BE2C (cell line): Measurements from ENCODE around the gene C1orf105.

Experiments used
- DNase-seq: peaks from one replicate; pipeline ENCODE4 v3.0.0-alpha.2; 2020
- H3K27me3 ChIP-seq: fragments of 250-450 bp; sonication (Bioruptor Pico); 2 replicates; pipeline ENCODE4 v1.5.1; 2020; ENCODE audit warnings: mild to moderate bottlenecking
- H3K36me3 ChIP-seq: fragments of 250-450 bp; sonication (Bioruptor Pico); 2 replicates; pipeline ENCODE4 v1.5.1; 2020; ENCODE audit warnings: mild to moderate bottlenecking
- H3K4me1 ChIP-seq: fragments of 250-450 bp; sonication (Bioruptor Pico); 2 replicates; pipeline ENCODE4 v1.5.1; 2020
- H3K4me3 ChIP-seq: 2 replicates; pipeline ENCODE4 v1.5.1; 2011; ENCODE audit warnings: low read depth, low read length
- H3K9me3 ChIP-seq: fragments of 250-450 bp; sonication (Bioruptor Pico); 2 replicates; pipeline ENCODE4 v1.5.1; 2020
- TF ChIP-seq, protein P1 (sequence below): IDR thresholded peaks from 2 replicates; pipeline ENCODE4 v1.5.1; 2012; ENCODE audit warnings: mild to moderate bottlenecking, low read depth, low read length

C1orf105 gene

DNA sequence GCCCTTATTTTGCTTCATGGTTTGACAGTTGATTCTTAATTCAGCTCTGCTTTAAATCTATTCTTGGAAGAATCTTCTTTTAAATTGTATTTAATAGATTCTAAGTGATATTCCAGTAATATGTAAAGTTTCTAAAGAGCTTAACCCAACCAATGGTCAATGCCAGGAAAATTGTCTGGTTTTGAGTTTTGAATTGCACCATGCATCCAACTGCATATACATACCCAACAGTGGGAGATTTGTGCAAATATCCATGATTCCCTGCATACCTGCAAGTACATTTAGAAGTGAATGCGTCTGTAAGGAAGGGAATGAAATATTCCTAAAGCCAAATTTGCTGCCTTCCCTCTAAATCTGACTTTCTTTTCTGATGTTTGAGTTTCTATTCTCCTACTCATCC, 35.8 kb upstream of the C1orf105 start:
- H3K27me3 ChIP-seq, result no peaks in the 10 kb centered on the region
- H3K4me3 ChIP-seq, result no peak overlapping the region
- no peaks in the 10 kb centered on the region for H3K9me3 ChIP-seq
- no peak for DNase-seq
- TF ChIP-seq, protein P1, sequence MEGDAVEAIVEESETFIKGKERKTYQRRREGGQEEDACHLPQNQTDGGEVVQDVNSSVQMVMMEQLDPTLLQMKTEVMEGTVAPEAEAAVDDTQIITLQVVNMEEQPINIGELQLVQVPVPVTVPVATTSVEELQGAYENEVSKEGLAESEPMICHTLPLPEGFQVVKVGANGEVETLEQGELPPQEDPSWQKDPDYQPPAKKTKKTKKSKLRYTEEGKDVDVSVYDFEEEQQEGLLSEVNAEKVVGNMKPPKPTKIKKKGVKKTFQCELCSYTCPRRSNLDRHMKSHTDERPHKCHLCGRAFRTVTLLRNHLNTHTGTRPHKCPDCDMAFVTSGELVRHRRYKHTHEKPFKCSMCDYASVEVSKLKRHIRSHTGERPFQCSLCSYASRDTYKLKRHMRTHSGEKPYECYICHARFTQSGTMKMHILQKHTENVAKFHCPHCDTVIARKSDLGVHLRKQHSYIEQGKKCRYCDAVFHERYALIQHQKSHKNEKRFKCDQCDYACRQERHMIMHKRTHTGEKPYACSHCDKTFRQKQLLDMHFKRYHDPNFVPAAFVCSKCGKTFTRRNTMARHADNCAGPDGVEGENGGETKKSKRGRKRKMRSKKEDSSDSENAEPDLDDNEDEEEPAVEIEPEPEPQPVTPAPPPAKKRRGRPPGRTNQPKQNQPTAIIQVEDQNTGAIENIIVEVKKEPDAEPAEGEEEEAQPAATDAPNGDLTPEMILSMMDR, result no peak
- H3K36me3 ChIP-seq, result no peaks in the 10 kb centered on the region
- no peaks in the 10 kb centered on the region; the same call in 1 of the 2 replicates for H3K4me1 ChIP-seq

DNA sequence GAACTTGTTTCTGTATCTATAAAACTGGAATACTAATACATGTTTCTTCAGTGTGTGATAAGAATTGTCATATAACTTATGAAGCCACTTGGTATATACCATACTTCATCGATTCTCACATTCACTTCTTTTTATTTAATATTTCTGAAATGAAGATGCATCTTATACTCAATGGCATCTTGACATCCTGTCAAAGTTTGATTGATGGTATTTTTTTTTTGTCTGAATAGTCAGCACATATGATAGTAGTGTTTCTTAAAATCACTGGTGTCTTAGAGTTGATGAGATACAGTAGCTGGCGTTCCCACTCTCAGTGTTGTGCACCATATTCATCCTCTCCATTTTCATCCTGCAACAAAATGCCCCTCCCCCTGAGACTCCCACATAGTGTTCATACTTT, 34.4 kb upstream of the C1orf105 start:
- Histone ChIP-seq H3K4me1 (no peaks in the 10 kb centered on the region), H3K9me3 (no peaks in the 10 kb centered on the region), H3K36me3 (no peaks in the 10 kb centered on the region), H3K27me3 (no peaks in the 10 kb centered on the region), H3K4me3 (no peak overlapping the region)
- no peak for DNase-seq
- TF ChIP-seq, protein P1, result no peak

DNA sequence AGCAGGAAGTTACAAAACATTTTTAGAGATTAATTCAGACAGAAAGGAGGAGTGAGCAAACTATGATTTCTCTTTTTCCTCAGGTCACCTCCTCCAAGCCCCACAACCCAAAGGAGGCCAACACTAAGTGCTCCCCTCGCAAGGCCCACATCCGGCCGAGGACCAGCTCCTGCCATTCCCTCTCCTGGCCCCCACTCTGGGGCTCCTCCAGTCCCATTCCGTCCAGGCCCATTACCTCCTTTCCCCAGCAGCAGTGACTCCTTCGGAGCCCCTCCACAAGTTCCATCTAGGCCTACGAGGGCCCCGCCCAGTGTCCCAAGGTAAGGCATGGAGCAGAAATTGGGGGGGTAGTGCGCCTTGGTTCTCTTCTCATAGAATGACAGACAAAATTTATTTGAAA, 32.0 kb upstream of the C1orf105 start:
- Histone ChIP-seq H3K9me3 (no peaks in the 10 kb centered on the region), H3K36me3 (no peaks in the 10 kb centered on the region), H3K4me3 (no peak overlapping the region), H3K4me1 (no peaks in the 10 kb centered on the region), H3K27me3 (no peaks in the 10 kb centered on the region)
- DNase-seq, result no peak
- TF ChIP-seq, protein P1, result no peak

DNA sequence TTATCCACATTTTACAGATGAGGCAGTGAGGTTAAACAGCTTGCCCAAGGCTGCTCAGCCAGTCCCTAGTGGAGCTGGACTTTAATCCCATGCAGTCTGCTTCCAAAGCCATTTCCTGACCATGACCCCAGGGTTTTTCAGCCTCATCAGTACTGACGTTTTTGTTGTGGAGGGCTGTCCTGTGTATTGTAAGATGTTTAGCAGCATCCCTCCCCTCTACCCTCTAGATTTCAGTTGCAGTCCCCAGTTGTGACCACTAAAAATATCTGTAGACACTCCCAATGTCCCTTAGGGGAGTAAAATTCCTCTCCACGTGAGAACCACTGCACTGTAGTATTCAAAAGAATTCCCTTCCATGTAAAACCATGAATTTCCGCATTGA, 30.2 kb upstream of the C1orf105 start:
- H3K36me3 ChIP-seq, result no peaks in the 10 kb centered on the region
- no peak overlapping the region for H3K4me3 ChIP-seq
- no peak for DNase-seq

DNA sequence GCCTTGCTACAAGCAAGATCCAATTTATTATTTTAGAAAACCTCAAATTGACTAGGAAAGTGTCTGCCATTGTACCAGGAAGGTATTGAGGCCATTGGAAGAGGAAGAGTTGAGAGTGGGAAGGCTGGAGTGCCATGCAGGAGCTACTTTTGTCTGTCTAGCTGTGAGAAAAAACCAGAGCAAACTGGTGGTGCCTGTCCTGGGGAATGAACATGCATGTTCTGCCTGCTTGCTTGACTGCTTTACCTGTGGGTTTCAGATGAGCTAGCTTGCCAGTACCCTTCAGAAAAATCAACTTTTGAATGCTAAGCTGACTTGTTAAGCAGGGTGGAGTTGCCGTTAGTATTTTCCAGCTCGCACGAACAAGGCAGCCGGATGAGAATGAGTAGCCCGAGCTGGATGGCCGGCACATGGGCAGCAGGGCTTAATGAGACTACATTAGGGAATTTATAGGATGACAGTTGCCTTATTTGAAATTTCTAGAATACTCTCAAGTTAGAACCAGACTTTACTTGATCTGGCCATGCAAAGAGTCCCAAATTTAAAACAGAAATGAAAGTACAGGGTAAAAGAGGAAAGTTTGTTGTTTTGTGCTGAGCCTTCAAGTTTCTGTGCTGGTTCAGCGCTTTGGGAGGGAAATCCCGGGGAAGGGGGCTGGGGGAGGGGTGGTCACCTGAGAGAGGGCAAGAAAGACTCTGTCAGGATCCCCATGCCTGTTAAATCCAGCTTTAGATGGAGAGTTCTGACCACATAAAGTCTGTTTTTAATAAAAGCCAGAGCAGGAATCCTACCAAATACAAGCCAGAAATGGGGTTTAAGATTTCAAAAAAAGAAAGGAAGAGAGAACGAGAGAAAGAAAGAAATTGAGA, 29.6 kb upstream of the C1orf105 start:
- Histone ChIP-seq H3K4me3 (no peak overlapping the region), H3K36me3 (no peaks in the 10 kb centered on the region), H3K4me1 (no peaks in the 10 kb centered on the region), H3K9me3 (no peaks in the 10 kb centered on the region), H3K27me3 (no peaks in the 10 kb centered on the region)
- DNase-seq, result no peak
- TF ChIP-seq, protein P1, result no peak

More for the DNA sequence above, 30.2 kb upstream of the C1orf105 start:
- no peaks in the 10 kb centered on the region for H3K27me3 ChIP-seq
- H3K4me1 ChIP-seq, result no peaks in the 10 kb centered on the region
- TF ChIP-seq, protein P1, result no peak
- H3K9me3 ChIP-seq, result no peaks in the 10 kb centered on the region

DNA sequence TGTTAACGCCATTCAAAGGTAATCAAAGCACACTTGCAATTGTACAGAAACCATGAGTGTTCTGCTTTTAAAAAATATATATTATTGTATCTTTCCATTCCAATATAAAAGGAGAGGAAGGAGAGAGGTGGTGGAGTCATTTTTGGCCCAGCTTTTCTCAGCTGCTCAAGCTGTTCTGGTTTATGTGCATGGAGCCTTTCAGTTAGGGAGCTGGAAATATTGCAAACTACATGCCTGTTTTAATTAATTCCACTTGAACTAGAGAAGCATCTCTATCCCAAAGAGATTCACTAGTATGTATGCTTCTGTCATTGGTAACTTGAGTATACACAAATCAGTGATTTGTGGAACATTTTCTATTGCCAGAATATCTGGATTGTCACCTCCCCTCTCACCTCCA, 28.5 kb upstream of the C1orf105 start:
- Histone ChIP-seq H3K27me3 (no peaks in the 10 kb centered on the region), H3K36me3 (no peaks in the 10 kb centered on the region), H3K4me1 (no peaks in the 10 kb centered on the region), H3K9me3 (no peaks in the 10 kb centered on the region), H3K4me3 (no peak overlapping the region)
- TF ChIP-seq, protein P1, result no peak
- no peak for DNase-seq
